GM19324 (cell line): Measurements from ENCODE around the gene NXNL1.
"Not testable (repeated sequence)": the region's sequence is repeated elsewhere in the genome, so short reads cannot be mapped to it uniquely, and the experiment has no call there.

Experiments
- ATAC-seq: cut with Tn5 transposase; IDR thresholded peaks from one replicate; pipeline ENCODE4 v1.9.1; 2021; ENCODE audit warnings: mild to moderate bottlenecking, moderate library complexity; ENCODE audit not compliant: unreplicated experiment, low FRiP score

Gene NXNL1

GRCh38 chr19:17460372-17461230 is at the start of gene NXNL1:
Gene NXNL1 (minus strand): TSS chr19:17460926. CDS start chr19:17460869, 57 bp downstream.
- ATAC-seq = no peak

- ATAC-seq = not testable (repeated sequence)
These were observed 47.8 kb upstream of the NXNL1 start for GRCh38 chr19:17508558-17508933.

GRCh38 chr19:17506745-17507144 is 46.0 kb upstream of the NXNL1 start:
- ATAC-seq = no peak

- no peak for ATAC-seq
These were observed 44.5 kb upstream of the NXNL1 start for GRCh38 chr19:17505223-17505622.

- ATAC-seq = no peak
These were observed 43.7 kb upstream of the NXNL1 start for GRCh38 chr19:17504456-17504855.

- no peak for ATAC-seq
These were observed 43.3 kb upstream of the NXNL1 start for GRCh38 chr19:17504030-17504429.

- ATAC-seq = no peak
These were observed 42.5 kb upstream of the NXNL1 start for GRCh38 chr19:17503240-17503639.

- no peak for ATAC-seq
These were observed 39.9 kb upstream of the NXNL1 start for GRCh38 chr19:17500447-17501198.

- no peak for ATAC-seq
These were observed 39.1 kb upstream of the NXNL1 start for GRCh38 chr19:17499648-17500446.

GRCh38 chr19:17499025-17499424 is 38.3 kb upstream of the NXNL1 start:
- not testable (repeated sequence) for ATAC-seq

- ATAC-seq = no peak
These were observed 36.5 kb upstream of the NXNL1 start for GRCh38 chr19:17497149-17497798.

GRCh38 chr19:17496337-17496997 is 35.7 kb upstream of the NXNL1 start:
- no peak for ATAC-seq

- no peak for ATAC-seq
These were observed 35.0 kb upstream of the NXNL1 start for GRCh38 chr19:17495639-17496296.

- ATAC-seq = no peak
These were observed 30.6 kb upstream of the NXNL1 start for GRCh38 chr19:17491287-17491686.

- no peak for ATAC-seq
These were observed 29.7 kb upstream of the NXNL1 start for GRCh38 chr19:17490411-17490810.

GRCh38 chr19:17489392-17490030 is 28.8 kb upstream of the NXNL1 start:
- no peak for ATAC-seq

- ATAC-seq = no peak
These were observed 28.1 kb upstream of the NXNL1 start for GRCh38 chr19:17488593-17489391.
